ENCODE measurements around the gene CCSER1. TPM values are rescaled to one million over a fixed set of nuclear protein-coding genes. Genes with fewer than 3 reads are reported as not detected.

CCSER1 gene
- total RNA-seq, 2 donors from 2014 or later = 1.5 to 2.7 TPM

DNA sequence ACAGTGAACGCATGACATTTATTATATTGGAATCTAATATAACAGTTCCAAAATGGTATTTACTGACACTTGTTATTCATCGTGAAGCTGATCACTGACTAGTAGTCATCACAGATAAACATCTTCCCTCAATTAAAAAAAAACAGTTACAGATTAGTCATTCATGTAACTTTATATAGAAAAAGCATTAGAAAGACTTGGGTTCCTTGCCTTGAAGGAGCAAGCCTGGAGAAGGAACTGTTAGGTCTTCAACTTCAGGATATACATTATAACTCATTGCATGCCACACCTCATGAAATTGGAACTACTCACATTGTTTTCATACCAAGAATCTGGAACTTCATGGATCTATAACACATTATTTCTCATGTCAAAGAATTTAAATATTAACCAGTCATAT is 317.7 kb downstream of the CCSER1 start:
- no peaks in the 10 kb centered on the region for H3K27me3 ChIP-seq (replicated peaks; ENCODE audit: insufficient read depth)
- H3K36me3 ChIP-seq = no peaks in the 10 kb centered on the region
- no peak overlapping the region for H3K4me3 ChIP-seq
- no peaks in the 10 kb centered on the region for H3K4me1 ChIP-seq (ENCODE audit: control insufficient read depth in 1 of 2, low read depth in 2 of 2)
- H3K9me3 ChIP-seq = no peaks in the 10 kb centered on the region
- no peak overlapping the region for H3K27ac ChIP-seq
- ATAC-seq (ENCODE audit: insufficient number of reproducible peaks, low FRiP score, low read depth) (no peak), DNase-seq (ENCODE audit: low spot score) (no peak)
- TF ChIP-seq CTCF (IDR thresholded peaks at IDR 0.05) = no peak

GRCh38 chr4:90445380-90445779 is 318.2 kb downstream of the CCSER1 start:
- Histone ChIP-seq H3K36me3 (no peaks in the 10 kb centered on the region), H3K4me1 (ENCODE audit: control insufficient read depth in 1 of 2, low read depth in 2 of 2) (no peaks in the 10 kb centered on the region), H3K4me3 (no peak overlapping the region), H3K27me3 (replicated peaks; ENCODE audit: insufficient read depth) (no peaks in the 10 kb centered on the region), H3K9me3 (no peaks in the 10 kb centered on the region), H3K27ac (no peak overlapping the region)
- ATAC-seq (ENCODE audit: insufficient number of reproducible peaks, low FRiP score, low read depth) (no peak), DNase-seq (ENCODE audit: low spot score) (no peak)
- TF ChIP-seq CTCF (IDR thresholded peaks at IDR 0.05) = no peak

DNA sequence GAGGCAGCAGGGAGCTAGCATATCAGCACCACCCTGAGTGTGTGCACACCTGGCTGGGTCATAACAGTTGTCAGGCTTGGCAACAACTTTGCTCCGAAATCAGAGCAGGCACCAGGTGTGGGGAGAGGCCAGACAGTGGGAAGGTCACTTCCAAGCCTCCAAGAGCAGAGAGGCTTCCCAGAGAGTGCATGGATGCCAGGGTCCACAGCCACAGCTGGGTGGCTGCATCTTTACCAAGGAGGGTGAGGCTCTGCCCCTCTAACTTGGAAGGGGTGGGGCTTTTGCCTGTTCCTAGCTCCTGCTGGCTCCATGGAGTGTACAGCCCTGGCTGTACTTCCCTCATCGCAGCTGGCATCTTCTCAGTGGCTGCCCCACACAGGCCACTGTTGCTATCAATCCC is 322.4 kb downstream of the CCSER1 start:
- H3K9me3 ChIP-seq = no peaks in the 10 kb centered on the region
- no peak for DNase-seq (ENCODE audit: low spot score)
- H3K27ac ChIP-seq = no peak overlapping the region
- H3K4me1 ChIP-seq (ENCODE audit: control insufficient read depth in 1 of 2, low read depth in 2 of 2) = no peaks in the 10 kb centered on the region
- no peak for ATAC-seq (ENCODE audit: insufficient number of reproducible peaks, low FRiP score, low read depth)
- H3K27me3 ChIP-seq (replicated peaks; ENCODE audit: insufficient read depth) = no peaks in the 10 kb centered on the region
- H3K4me3 ChIP-seq = no peak overlapping the region
- TF ChIP-seq CTCF (IDR thresholded peaks at IDR 0.05) = no peak
- H3K36me3 ChIP-seq = no peaks in the 10 kb centered on the region

- no peaks in the 10 kb centered on the region for H3K27me3 ChIP-seq (replicated peaks; ENCODE audit: insufficient read depth)
- DNase-seq (ENCODE audit: low spot score) (no peak), ATAC-seq (ENCODE audit: insufficient number of reproducible peaks, low FRiP score, low read depth) (no peak)
- H3K4me1 ChIP-seq (ENCODE audit: control insufficient read depth in 1 of 2, low read depth in 2 of 2) = no peaks in the 10 kb centered on the region
- H3K4me3 ChIP-seq = no peak overlapping the region
- no peaks in the 10 kb centered on the region for H3K36me3 ChIP-seq
- H3K27ac ChIP-seq = no peak overlapping the region
- H3K9me3 ChIP-seq = no peaks in the 10 kb centered on the region
- TF ChIP-seq CTCF (IDR thresholded peaks at IDR 0.05) = no peak
Observed at GRCh38 chr4:90456891-90457290, 329.7 kb downstream of the CCSER1 start.

GRCh38 chr4:90457817-90458216 is 330.6 kb downstream of the CCSER1 start:
- TF ChIP-seq CTCF (IDR thresholded peaks at IDR 0.05) = no peak
- no peaks in the 10 kb centered on the region for H3K9me3 ChIP-seq
- ATAC-seq (ENCODE audit: insufficient number of reproducible peaks, low FRiP score, low read depth) = no peak

More at GRCh38 chr4:90457817-90458216, 330.6 kb downstream of the CCSER1 start:
- H3K4me3 ChIP-seq = no peak overlapping the region
- no peaks in the 10 kb centered on the region for H3K36me3 ChIP-seq
- H3K4me1 ChIP-seq (ENCODE audit: control insufficient read depth in 1 of 2, low read depth in 2 of 2) = no peaks in the 10 kb centered on the region
- no peak for DNase-seq (ENCODE audit: low spot score)
- no peak overlapping the region for H3K27ac ChIP-seq
- H3K27me3 ChIP-seq (replicated peaks; ENCODE audit: insufficient read depth) = no peaks in the 10 kb centered on the region

Measured in thoracic aorta (tissue), 2 donors.